ENCODE results near the gene SLC27A6. TPM values are rescaled to one million over a fixed set of nuclear protein-coding genes. Genes with fewer than 3 reads are reported as not detected.
"Not testable (repeated sequence)": the region's sequence is repeated elsewhere in the genome, so short reads cannot be mapped to it uniquely, and the experiment has no call there.

Gene SLC27A6, protein sequence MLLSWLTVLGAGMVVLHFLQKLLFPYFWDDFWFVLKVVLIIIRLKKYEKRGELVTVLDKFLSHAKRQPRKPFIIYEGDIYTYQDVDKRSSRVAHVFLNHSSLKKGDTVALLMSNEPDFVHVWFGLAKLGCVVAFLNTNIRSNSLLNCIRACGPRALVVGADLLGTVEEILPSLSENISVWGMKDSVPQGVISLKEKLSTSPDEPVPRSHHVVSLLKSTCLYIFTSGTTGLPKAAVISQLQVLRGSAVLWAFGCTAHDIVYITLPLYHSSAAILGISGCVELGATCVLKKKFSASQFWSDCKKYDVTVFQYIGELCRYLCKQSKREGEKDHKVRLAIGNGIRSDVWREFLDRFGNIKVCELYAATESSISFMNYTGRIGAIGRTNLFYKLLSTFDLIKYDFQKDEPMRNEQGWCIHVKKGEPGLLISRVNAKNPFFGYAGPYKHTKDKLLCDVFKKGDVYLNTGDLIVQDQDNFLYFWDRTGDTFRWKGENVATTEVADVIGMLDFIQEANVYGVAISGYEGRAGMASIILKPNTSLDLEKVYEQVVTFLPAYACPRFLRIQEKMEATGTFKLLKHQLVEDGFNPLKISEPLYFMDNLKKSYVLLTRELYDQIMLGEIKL
- 1 to 10 TPM in 7 of 12 donors, under 1 TPM in 3, not detected in 2; 0.59 to 2.9 (median 1.1) TPM for polyA plus RNA-seq (ENCODE audit: insufficient read length in 12 of 12)
- long read RNA-seq, donor 1, result 0 reads
- long read RNA-seq, donor 2, result 0 reads
- long read RNA-seq, donor 3, result 0 reads
- long read RNA-seq, donor 4, result 0 reads
- long read RNA-seq, donor 5, result 0 reads
- long read RNA-seq, donor 6, result 0 reads
- long read RNA-seq, donor 7, result 0 reads
- long read RNA-seq, donor 8, result 0 reads
- long read RNA-seq, donor 9, result 0 reads
- long read RNA-seq, donor 10, result 0 reads
- long read RNA-seq, donor 11, result 0 reads

DNA sequence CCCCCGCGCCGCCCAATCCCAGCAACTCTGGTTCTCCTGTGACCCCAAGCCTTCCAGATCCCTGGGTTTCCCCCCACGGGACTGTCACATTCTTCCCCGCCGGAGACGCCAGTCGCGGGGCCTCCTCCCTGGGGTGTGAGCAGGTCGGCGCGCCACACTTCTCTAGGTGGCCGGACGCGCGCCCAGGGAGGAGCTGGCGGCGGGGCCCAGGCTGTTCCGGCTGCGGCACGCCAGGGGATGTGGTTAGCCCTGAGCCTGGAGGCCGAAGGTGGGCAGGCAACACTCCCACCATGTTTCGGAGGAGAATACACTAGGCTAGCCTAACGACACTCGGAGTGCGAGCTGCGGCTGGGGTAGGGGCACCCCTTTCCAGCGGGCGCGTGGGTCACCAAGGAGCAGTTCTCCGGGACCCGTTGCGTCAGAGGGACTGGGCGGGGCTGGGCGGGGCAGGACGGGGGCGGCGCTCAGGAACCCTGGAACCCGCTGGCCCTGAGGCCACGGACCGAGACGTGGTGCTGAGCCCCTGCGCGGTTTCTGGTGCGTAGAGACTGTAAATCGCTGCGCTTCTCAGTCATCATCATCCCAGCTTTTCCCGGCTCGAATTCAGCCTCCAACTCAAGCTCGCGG lies at the start of gene SLC27A6:
SLC27A6 (plus strand) TSS at position 478 of the 627 bp plus-strand sequence. CDS start 650 bp downstream, outside the sequence.
- DNase-seq, result peak; percentile 8

DNA sequence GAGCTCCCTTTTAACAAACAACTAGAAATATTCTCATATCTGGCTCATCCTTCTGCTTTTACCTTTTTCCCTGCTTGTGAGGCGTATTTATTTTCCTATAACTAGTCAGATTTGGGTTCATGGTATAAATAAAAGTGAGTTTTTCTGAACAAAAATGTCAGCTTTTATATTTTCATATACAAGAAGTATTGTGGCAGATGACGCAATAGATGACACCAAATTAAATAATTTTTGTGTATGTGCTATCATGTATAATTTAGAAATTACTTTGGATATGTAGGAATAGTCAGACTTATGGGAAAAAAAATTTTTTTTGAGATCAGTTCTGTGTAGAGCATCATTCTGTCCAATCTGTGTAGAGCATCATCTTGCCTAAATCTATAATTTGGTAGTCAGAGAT lies 45.7 kb upstream of the SLC27A6 start:
- DNase-seq, result no peak

DNA sequence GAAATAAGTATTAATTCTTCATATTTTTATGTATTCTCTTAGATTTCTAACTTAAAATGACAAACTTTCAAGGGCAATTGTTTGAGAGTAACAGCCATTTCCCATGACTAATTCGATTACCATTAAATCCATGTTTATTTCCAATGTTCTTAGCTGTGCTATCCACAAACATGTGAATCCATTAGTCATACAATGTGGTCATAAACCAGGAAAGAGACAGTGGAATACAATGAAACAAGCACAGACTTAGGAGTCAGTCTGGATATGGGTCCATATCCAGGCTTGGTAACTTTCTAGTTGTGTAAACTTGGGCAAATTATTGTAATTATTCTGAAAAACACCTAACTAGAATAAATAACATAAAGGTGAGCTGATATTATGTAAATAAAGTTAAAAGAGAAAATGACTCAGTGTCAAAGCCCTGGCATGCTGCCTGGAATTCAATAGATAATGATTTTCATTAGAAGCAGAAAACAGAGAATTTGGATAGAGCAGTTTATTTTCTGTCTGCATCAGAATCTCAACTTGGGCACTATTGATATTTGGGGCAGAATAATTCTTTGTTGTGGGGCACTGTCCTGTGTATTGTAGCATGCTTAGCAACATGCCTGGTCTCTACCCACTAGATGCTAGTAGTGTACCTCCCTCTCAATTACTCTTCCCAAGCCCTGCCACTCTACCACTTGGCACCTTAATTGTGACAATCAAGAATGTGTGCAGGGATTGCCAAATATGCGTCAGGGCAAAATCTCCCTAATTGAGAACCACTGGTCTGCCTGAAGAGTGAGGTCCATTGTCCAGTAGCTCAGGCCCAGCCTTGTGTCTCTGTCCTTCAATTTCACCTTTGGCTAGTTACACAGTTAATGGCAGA lies 44.7 kb upstream of the SLC27A6 start:
- DNase-seq, result no peak

DNA sequence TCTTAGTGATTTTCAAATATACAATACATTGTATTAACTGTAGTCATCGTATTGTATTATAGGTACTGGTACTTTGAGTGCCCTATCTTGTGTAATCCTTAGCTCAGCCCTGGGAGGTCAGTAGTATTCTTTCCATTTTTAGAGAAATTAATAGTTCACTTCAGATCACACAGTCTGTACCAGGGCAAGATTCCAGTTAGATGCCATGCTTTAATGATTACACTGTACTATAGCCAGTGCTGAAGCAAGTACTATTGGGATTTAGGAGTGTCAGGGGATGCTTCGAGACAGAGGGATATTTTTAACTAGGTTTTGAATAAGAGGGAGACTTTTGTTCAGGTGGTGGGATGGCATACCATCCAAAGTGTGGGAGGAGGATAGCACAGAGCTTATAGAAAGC lies 41.0 kb upstream of the SLC27A6 start:
- no peak for DNase-seq

DNA sequence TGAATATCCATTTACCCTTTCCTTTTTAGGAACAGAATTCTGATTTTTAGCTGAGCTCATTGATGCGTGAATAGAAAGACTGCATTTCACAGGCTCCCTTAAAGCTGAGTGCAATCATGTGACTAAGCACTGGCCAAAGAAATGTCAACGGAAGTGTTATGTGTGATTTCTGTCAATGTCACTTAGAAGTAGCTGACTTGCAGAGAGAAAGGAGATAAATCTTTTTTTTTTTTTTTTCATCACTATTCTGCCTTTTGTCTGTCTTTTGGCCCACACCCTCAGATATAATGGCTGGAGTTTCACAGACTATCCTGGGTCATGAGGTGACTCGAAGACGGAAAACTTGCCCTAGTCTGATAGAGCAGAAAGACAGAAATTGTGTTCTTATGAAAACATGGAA lies 39.3 kb upstream of the SLC27A6 start:
- DNase-seq, result no peak

DNA sequence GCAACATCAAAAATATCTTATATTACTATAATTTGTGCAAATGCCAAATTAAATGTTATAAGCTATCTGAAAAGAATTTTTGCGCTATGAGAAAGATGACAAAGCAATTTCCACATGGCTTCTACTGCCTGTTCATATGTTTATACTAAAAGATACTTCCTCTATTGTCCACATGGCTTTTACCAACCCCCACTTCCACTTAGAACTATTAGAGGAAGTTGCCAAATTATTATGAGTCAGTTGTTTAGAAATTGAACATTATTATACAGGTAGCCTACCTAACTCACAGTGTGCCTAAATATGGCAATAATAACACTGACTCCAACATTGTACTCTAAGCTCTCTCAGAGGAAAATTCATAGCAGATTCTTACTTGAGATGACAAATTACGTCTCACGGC lies 37.6 kb upstream of the SLC27A6 start:
- no peak for DNase-seq

DNA sequence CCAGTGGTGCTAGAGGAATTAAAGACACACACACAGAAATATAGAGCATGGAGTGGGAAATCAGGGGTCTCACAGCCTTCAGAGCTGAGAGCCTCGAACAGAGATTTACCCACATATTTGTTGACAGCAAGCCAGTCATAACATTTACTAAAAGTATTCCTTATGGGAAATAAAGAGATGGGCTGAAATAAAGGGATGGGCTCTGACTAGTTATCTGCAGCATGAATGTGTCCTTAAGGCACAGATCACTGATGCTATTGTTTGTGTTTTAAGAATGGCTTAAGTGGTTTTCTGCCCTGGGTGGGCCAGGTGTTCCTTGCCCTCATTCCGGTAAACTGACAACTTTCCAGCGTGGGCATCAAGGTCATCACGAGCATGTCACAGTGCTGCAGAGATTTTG lies 33.1 kb upstream of the SLC27A6 start:
- DNase-seq, result not testable (repeated sequence)

DNA sequence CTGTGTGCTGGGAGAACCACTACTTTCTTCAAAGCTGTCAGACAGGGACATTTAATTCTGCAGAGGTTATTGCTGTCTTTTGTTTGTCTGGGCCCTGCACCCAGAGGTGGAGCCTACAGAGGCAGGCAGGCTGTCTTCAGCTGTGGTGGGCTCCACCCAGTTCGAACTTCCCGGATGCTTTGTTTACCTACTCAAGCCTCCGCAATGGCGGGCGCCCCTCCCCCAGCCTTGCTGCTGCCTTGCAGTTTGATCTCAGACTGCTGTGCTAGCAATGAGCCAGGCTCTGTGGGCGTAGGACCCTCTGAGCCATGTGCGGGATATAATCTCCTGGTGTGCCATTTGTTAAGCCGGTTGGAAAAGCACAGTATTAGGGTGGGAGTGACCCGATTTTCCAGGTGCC lies 22.2 kb upstream of the SLC27A6 start:
- not testable (repeated sequence) for DNase-seq

DNA sequence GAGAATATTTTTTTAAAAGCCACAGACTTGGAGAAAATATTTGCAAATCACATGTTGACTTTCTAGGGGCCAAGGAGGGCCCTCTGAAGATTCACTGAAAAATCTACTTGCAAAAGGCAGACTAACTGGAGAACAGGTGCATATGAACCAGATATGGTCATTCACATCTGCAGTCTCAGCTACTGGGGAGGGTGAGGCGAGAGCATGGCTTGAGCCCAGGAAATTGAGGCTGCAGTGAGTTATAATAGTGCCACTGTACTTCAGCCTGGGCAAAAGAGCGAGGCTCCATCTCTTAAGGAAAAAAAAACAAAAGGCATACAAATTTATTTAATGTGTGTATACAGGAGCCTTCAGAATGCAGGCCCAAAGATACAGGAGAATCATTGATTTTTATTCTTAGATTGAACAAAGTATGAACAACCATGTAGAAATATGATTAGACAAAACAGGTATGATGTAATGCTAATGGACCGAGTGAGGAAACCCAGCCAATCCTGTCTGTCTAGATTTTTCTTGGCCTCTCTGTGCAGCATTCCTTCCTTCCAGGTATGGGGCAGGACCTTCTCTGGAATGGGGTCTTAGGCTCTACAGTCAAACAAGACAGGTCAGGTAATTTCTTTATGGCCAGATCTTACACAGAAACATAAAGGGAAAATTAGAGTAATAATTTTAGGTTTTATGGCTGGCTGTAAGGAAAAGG lies 15.3 kb upstream of the SLC27A6 start:
- DNase-seq, result no peak

DNA sequence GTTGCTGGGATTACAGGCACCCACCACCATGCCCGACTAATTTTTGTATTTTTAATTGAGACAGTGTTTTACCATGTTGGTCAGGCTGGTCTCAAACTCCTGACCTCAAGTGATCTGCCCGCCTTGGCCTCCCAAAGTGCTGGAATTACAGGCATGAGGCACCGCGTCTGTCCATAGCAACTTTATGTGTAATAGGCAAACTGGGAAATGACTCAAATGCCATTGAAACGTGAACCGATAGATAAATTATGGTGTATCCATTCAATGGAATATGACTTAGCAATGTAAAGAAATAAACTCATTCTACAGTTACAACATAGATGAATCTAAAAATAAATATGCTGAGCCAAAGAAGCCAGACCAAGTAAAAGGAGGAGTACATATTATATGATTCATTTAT lies 14.0 kb upstream of the SLC27A6 start:
- not testable (repeated sequence) for DNase-seq

DNA sequence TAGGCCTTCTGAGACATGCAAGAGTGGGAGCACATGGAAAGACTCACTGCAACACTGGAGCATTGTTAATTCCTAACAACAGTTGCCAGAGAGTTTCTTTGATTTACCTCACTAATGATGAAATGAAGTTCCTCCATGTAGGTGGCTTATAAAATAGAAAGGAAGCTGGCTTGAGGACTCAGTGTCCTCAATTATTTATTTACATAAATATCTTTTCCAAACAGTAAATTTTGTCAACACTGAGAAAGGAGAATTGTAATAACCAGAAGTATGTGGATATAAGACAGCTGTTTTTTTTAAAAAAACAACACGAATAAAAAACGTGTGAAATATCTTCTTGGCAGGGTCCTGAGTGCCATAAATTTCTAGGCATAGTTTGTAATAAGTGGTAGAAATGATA lies 9.1 kb upstream of the SLC27A6 start:
- DNase-seq, result no peak

DNA sequence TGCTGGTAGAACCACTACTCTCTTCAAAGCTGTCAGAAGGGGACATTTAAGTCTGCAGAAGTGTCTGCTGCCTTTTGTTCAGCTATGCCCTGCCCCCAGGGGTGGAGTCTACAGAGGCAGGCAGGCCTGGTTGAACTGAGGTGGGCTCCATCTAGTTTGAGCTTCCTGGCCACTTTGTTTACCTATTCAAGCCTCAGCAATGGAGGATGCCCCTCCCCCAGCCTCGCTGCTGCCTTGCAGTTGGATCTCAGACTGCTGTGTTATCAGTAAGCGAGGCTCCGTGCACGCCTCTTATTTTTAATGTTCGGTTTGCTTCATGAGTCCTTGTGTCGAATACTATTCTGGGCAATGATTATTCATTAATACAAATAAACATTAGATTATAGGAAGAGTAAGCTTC lies 3.1 kb upstream of the SLC27A6 start:
- no peak for DNase-seq

DNA sequence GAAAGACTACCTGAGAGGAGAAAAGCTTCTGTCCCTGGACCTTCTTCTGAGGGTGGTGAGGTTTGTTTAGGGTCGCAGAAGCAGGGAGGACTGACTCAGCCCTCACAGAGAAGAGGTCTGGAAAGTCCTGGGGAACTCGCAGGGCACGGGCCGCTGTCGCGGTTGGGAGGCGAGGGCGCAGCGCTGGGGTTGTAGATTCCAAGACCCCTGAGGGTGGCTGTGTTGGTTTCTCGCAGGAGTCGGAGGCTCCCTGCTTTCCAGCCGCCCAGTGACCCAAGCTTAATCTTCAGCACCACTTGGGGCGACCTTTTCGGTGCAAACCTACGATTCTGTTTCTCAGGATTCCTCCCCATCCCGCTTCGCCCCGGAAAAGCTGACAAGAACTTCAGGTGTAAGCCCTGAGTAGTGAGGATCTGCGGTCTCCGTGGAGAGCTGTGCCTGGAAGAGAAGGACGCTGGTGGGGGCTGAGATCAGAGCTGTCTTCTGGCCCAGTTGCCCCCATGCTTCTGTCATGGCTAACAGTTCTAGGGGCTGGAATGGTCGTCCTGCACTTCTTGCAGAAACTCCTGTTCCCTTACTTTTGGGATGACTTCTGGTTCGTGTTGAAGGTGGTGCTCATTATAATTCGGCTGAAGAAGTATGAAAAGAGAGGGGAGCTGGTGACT lies 482 bp downstream of the SLC27A6 start:
- no peak for DNase-seq

DNA sequence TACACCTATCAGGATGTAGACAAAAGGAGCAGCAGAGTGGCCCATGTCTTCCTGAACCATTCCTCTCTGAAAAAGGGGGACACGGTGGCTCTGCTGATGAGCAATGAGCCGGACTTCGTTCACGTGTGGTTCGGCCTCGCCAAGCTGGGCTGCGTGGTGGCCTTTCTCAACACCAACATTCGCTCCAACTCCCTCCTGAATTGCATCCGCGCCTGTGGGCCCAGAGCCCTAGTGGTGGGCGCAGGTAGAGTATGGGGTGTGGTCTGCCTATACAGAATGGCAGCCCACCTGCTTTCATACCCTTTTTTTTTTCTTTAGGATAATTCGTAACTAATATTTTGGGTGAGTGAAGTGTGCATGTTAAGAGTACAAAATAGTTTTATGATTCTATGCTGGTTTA lies 1.1 kb downstream of the SLC27A6 start:
- no peak for DNase-seq

DNA sequence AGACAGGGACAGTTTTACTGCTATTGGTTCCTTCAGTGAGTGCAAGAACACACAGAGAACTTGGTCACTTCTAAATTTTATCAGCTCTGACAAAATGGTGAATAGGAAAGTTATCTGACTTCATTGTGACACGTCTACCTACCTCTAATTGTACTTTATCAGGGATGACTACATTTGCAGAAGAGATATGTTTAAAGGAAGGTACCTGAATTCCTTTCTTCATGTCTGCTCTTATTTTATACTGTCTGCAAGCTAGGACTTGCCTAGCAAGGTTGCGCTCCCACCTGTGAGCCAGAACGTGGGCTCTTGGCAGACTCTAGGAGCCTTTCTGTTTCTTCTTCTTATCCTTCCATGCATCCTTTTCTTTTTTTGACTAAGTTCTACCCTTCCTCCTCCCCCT lies 1.6 kb downstream of the SLC27A6 start:
- DNase-seq, result no peak

DNA sequence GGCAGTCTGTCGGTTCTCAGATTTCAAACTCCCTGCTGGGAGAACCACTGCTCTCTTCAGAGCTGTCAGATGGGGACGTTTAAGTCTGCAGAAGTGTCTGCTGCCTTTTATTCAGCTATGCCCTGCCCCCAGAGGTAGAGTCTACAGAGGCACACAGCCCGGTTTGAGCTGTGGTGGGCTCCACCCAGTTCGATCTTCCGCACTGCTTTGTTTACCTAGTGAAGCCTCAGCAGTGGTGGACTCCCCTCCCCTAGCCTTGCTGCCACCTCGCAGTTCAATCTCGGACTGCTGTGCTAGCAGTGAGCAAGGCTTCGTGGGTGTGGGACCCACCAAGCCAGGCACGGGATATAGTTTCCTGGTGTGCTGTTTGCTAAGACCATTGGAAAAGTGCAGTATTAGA lies 8.0 kb downstream of the SLC27A6 start:
- no peak for DNase-seq

DNA sequence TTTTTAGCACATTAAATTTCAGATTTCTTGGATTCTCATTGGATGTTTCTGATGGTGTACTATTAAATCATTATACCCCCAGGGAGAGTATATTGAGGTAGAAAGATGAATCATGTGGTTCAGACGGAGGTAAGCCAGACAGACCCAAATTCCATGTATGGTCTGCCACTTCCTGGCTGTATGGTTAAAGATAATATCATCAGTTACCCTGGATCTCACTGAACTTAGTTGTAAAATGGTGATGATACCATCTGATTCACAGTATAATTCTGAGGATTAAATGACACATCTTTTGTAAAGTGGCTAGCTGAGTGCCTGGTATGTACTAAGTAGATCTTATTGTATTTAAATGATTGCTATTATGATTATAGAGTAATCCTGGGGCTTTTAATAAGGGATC lies 9.3 kb downstream of the SLC27A6 start:
- no peak for DNase-seq

DNA sequence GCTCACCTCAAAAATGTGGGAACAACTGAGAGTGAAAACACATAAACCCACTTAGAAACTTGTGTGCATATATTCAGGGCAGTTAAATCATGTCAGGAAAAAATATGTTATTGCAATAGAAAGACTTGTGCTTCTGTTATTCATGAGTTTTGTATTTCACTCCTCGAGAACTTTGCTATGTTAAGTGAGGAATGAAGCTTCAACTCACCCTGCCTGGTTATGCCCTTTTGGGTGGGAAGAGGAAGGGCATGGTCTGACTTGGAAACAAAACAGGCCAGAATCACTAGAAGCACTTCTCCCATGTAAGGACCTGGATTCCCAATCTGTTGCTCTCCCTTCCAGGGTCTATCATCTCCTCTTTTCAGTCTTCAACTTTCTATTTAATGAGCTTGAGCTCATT lies 14.5 kb downstream of the SLC27A6 start:
- no peak for DNase-seq

DNA sequence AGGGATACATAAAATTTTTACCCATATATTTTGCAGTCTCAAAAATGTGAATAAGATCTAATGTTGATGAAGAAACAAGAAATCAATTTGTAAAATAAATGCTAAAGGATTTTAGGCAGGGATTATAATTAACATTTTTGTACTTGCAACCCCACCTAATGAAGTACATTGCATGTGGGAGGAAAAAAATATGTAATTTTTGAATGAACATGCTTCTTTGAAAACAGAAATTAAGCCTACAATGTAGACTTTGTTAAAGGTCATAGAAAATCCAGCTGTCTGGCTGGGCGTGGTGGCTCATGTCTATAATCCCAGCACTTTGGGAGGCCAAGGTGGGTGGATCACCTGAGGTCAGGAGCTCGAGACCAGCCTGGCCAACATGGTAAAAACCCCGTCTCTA lies 15.6 kb downstream of the SLC27A6 start:
- DNase-seq, result no peak

DNA sequence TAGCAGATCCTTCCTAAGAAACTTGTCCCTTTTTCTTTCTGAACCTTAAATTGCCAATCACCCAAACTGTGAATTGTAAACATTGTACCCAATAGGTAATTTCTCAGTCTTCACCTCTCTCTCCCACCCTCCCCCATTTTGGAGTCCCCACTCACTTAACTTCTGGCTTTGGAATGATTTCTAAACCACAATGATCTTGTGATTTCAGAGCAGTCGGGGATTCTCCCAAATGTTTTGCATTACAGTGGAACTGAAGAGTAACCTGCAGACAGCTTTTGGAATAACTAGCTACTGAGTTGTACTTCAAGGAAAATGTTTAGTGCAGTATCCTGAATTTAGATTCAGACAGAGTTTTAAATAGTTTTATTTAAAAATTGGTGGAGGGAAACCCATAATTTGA lies 19.2 kb downstream of the SLC27A6 start:
- DNase-seq, result no peak

All from muscle of arm (tissue), 14 donors.